H1 (cell line): ENCODE data around the gene INAFM1. TPM values are rescaled to one million over a fixed set of nuclear protein-coding genes. Genes with fewer than 3 reads are reported as not detected.

ENCODE experiments used
- BACH1 ChIP-seq: IDR thresholded peaks from 2 replicates; pipeline ENCODE4 v1.6.1; 2012; ENCODE audit warnings: low read length, improper control_type of control experiment
- CBX5 ChIP-seq: fragments of 300-800, 300-1000 bp; sonication (generic); IDR thresholded peaks from 2 replicates; pipeline ENCODE4 v1.7.1; 2016; ENCODE audit warnings: antibody characterized with exemption, low read length, low read depth
- CBX8 ChIP-seq: fragments of 300-800, 300-1000 bp; sonication (generic); IDR thresholded peaks from 2 replicates; pipeline ENCODE4 v1.7.1; 2016; ENCODE audit warnings: low read depth, low read length, borderline replicate concordance
- CEBPB ChIP-seq: IDR thresholded peaks from 2 replicates; pipeline ENCODE4 v1.6.1; 2012; ENCODE audit warnings: low read depth, low read length
- CHD1 ChIP-seq: IDR thresholded peaks from 2 replicates; pipeline ENCODE4 v1.6.1; 2012; ENCODE audit warnings: low read depth, low read length, improper control_type of control experiment
- CTBP2 ChIP-seq: IDR thresholded peaks from 2 replicates; pipeline ENCODE4 v1.7.0; 2011; ENCODE audit warnings: borderline replicate concordance, mild to moderate bottlenecking, moderate library complexity, mixed read lengths, low read length; ENCODE audit not compliant: insufficient read depth, insufficient read length
- FOSL1 ChIP-seq: IDR thresholded peaks from 2 replicates; pipeline ENCODE4 v1.6.1; 2011; ENCODE audit warnings: mild to moderate bottlenecking, low read depth, low read length, moderate library complexity; ENCODE audit not compliant: insufficient read depth
- HDAC2 ChIP-seq, 2 experiments: fragments of 300-600 bp in 1 of 2; sonication (generic) in 1 of 2; IDR thresholded peaks; 2 replicates each; pipeline ENCODE4 v1.6.1; 2011 to 2012; ENCODE audit warnings: low read depth in 2 of 2, low read length in 2 of 2, mild to moderate bottlenecking in 2 of 2, moderate library complexity in 2 of 2, borderline replicate concordance in 1 of 2, inconsistent platforms in 1 of 2
- HDAC6 ChIP-seq: IDR thresholded peaks from one replicate; pipeline ENCODE4 v1.7.1; 2012; ENCODE audit warnings: low read depth, mild to moderate bottlenecking, inconsistent platforms, low read length, moderate library complexity
- NANOG ChIP-seq: IDR thresholded peaks from 2 replicates; pipeline ENCODE4 v1.6.1; 2011; ENCODE audit warnings: low read length, low read depth, mild to moderate bottlenecking, inconsistent platforms; ENCODE audit not compliant: insufficient read depth, poor library complexity, severe bottlenecking
- NRF1 ChIP-seq: IDR thresholded peaks from 2 replicates; pipeline ENCODE4 v1.6.1; 2011; ENCODE audit warnings: mild to moderate bottlenecking, low read depth, low read length, improper control_type of control experiment
- POLR2A ChIP-seq, 2 experiments: IDR thresholded peaks; 1 replicate in 1 of 2; 2 replicates in 1 of 2; pipeline ENCODE4 v1.6.1; 2011; ENCODE audit warnings: low read depth in 2 of 2, low read length in 2 of 2, mild to moderate bottlenecking in 2 of 2; ENCODE audit errors: control extremely low read depth in 1 of 2
- POU5F1 ChIP-seq: IDR thresholded peaks from 2 replicates; pipeline ENCODE4 v1.6.1; 2011; ENCODE audit warnings: low read depth, mild to moderate bottlenecking, low read length, moderate library complexity
- RAD21 ChIP-seq, 2 experiments: IDR thresholded peaks in 1 of 2; conservative IDR thresholded peaks in 1 of 2; 2 replicates each; pipeline ENCODE4 v1.6.1; 2011; ENCODE audit warnings: low read depth in 2 of 2, low read length in 2 of 2, improper control_type of control experiment in 1 of 2, inconsistent platforms in 1 of 2, mild to moderate bottlenecking in 1 of 2, moderate library complexity in 1 of 2
- RXRA ChIP-seq: IDR thresholded peaks from 2 replicates; pipeline ENCODE4 v1.6.1; 2011; ENCODE audit warnings: low read depth, mild to moderate bottlenecking, low read length, moderate library complexity; ENCODE audit not compliant: insufficient read depth
- SAP30 ChIP-seq: fragments of 300-600 bp; sonication (generic); IDR thresholded peaks from 2 replicates; pipeline ENCODE4 v1.7.1; 2012; ENCODE audit warnings: low read length, moderate library complexity, mild to moderate bottlenecking, inconsistent platforms; ENCODE audit not compliant: insufficient read depth, insufficient replicate concordance
- SIRT6 ChIP-seq: IDR thresholded peaks from one replicate; pipeline ENCODE4 v1.7.1; 2012; ENCODE audit warnings: low read length, inconsistent platforms
- SIX5 ChIP-seq: IDR thresholded peaks from 2 replicates; pipeline ENCODE4 v1.6.1; 2011; ENCODE audit warnings: mild to moderate bottlenecking, low read depth, low read length
- SP2 ChIP-seq: IDR thresholded peaks from 2 replicates; pipeline ENCODE4 v1.6.1; 2012; ENCODE audit warnings: mild to moderate bottlenecking, low read length, inconsistent platforms
- SUZ12 ChIP-seq: fragments of 200-600 bp; sonication (generic); IDR thresholded peaks from 2 replicates; pipeline ENCODE4 v1.6.1; 2012; ENCODE audit warnings: mild to moderate bottlenecking, inconsistent platforms, low read length, moderate library complexity, mixed read lengths
- TAF1 ChIP-seq: IDR thresholded peaks from 2 replicates; pipeline ENCODE4 v1.6.1; 2011; ENCODE audit warnings: mild to moderate bottlenecking, low read depth, low read length
- TCF12 ChIP-seq: IDR thresholded peaks from 2 replicates; pipeline ENCODE4 v1.6.1; 2011; ENCODE audit warnings: low read depth, mild to moderate bottlenecking, low read length
- polyA plus RNA-seq, 7 experiments: library from polyadenylated mRNA; depleted of rRNA in 3 of 7; stranded (reverse) in 5 of 7; unstranded in 2 of 7; fragments of >200 nt in 5 of 7; fragments of 200-250 nt in 2 of 7; gene quantifications; 1 replicate in 5 of 7; 2 replicates in 1 of 7; 4 replicates in 1 of 7; pipeline versions ENCODE4 v1.2.1 to v1.2.3, GENCODE V29; 2011 to 2013; ENCODE audit warnings: missing spikeins in 2 of 7, mixed read lengths in 2 of 7
- total RNA-seq: library from RNA; stranded (reverse); fragmentation: NEBNext Ultra II Directional; extraction: Animal tissue kit (Norgen Biotek cat#: 25700); gene quantifications from 2 replicates; pipeline ENCODE4 v1.2.1, GENCODE V29; 2021
- TF ChIP-seq, protein P1 (sequence below): IDR thresholded peaks from 2 replicates; pipeline ENCODE4 v1.6.1; 2011; ENCODE audit warnings: low read length, improper control_type of control experiment

INAFM1 gene
- total and polyA plus RNA-seq, 2 of the 8 experiments (the other 6 are each of a cell fraction or from before 2014, with no cell fraction given) = 2.6 to 3.4 TPM

DNA sequence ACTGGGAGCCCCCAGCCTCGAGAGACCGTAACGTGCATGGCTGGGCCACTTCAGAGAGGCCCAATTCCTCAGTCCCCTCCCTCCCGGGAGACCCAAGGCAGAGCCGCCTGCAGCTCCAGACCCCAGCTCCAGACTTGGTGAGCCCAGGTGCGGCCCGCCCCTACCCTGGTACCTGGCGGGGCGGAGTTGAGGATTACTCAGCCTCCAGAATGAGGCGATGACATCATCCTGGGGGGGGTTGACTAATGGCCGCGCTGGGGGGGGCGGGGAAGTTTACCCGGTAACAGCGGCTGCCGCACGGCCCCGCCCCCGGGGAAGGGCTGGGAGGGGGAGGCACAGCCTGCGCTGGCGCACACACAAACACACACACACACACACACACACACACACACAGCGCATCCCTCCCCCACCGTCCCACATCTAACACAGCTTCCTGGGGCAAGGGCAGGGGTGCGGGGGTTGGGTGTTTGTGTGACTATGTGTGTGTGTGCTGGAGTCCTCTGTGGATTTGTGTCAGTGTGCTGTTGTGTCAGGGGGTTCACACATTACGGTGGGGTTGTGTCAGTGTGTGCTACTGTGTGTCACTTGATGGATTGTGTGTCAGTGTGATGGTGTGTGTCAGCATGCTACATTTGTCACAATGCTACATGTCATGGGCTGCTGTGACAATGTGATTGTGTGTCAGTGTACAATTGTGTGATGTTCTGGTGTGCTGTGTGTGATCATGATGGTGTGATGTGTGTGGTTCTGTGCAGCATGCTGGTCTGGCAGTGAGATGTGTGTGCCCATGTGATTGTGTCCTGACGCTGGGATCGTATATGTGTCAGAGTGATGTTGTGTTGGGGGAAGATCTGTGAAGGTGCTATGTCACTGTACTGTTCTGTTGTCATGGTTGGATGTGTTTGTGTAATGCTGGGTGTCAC, 33.4 kb upstream of the INAFM1 start (continued):
- TF ChIP-seq HDAC2 (IDR thresholded peaks at IDR 0.05; ENCODE audit: borderline replicate concordance in 1 of 2, low read depth in 2 of 2, low read length in 2 of 2) (no peak), NANOG (no peak), SP2 (no peak), BACH1 (no peak), NRF1 (no peak), CBX8 (no peak), SIRT6 (no peak), SIX5 (no peak), CTBP2 (no peak), CBX5 (no peak), CEBPB (no peak), SUZ12 (no peak), RXRA (no peak), POU5F1 (no peak), RAD21 (IDR thresholded peaks at IDR 0.05 in 1 of 2, conservative IDR thresholded peaks at IDR 0.05 in 1 of 2; ENCODE audit: low read depth in 2 of 2, low read length in 2 of 2) (no peak), CHD1 (no peak), POLR2A (IDR thresholded peaks at IDR 0.05; ENCODE audit: control extremely low read depth in 1 of 2, low read depth in 2 of 2, low read length in 2 of 2) (no peak; a peak in 1 of 3 replicates), FOSL1 (no peak), TCF12 (peak; percentile 73; the same call in 1 of the 2 replicates), HDAC6 (peak; percentile 46), SAP30 (no peak), TAF1 (0 out of 2 replicates have a peak, but pooled peaks have one; percentile 42)
- TF ChIP-seq, protein P1, sequence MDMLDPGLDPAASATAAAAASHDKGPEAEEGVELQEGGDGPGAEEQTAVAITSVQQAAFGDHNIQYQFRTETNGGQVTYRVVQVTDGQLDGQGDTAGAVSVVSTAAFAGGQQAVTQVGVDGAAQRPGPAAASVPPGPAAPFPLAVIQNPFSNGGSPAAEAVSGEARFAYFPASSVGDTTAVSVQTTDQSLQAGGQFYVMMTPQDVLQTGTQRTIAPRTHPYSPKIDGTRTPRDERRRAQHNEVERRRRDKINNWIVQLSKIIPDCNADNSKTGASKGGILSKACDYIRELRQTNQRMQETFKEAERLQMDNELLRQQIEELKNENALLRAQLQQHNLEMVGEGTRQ = no peak
